Measurements from ENCODE around the gene COTL1. TPM values are rescaled to one million over a fixed set of nuclear protein-coding genes. Genes with fewer than 3 reads are reported as not detected.

Gene COTL1
- total RNA-seq, 1 donor from 2014 or later: 35.3 TPM

DNA sequence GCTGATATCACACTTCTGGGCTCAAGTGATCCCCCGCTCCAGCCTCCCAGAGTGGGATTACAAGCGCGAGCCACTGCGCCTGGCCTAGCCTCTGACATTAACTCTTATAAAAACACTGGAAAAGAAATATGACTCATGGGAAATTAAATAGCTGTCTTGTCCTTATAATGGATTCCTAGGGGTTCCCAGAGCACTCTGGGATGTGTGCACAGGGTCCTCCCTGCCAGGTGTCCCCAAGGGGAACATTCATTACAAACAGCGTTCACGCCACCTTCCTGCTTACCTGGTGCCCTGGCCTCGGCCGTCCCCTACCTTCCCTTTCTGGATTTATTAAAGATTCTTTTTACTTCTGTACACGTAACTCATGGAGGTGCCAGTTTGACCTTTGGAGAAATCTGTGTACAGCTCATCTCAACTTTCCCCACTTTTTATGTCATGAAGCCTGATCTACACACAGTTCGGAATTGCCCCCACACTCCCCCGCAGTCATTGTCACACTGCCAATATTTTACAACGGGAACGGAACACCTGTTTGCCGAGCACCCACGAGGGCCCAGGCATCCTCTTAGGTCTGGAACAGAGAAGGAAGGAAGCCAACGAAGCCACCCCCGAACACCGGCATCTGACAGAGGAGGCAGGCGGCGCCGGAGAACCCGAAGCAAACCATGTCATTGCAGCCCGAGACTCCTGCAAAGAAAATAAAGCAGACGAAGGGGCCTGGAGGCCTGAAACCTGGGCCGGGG lies 73.7 kb downstream of the COTL1 start:
- H3K36me3 ChIP-seq (ENCODE audit: control insufficient read depth, insufficient read depth, low read length): no peaks in the 10 kb centered on the region
- no peaks in the 10 kb centered on the region for H3K27me3 ChIP-seq (ENCODE audit: control insufficient read depth, insufficient read depth, low read length)
- DNase-seq (ENCODE audit: low read depth): no peak
- no peak for FAIRE-seq
- TF ChIP-seq, protein P1, sequence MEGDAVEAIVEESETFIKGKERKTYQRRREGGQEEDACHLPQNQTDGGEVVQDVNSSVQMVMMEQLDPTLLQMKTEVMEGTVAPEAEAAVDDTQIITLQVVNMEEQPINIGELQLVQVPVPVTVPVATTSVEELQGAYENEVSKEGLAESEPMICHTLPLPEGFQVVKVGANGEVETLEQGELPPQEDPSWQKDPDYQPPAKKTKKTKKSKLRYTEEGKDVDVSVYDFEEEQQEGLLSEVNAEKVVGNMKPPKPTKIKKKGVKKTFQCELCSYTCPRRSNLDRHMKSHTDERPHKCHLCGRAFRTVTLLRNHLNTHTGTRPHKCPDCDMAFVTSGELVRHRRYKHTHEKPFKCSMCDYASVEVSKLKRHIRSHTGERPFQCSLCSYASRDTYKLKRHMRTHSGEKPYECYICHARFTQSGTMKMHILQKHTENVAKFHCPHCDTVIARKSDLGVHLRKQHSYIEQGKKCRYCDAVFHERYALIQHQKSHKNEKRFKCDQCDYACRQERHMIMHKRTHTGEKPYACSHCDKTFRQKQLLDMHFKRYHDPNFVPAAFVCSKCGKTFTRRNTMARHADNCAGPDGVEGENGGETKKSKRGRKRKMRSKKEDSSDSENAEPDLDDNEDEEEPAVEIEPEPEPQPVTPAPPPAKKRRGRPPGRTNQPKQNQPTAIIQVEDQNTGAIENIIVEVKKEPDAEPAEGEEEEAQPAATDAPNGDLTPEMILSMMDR (IDR thresholded peaks at IDR 0.05; ENCODE audit: insufficient read depth, low read length, severe bottlenecking): no peak
- no peak overlapping the region for H3K4me3 ChIP-seq (ENCODE audit: low read depth, low read length)

DNA sequence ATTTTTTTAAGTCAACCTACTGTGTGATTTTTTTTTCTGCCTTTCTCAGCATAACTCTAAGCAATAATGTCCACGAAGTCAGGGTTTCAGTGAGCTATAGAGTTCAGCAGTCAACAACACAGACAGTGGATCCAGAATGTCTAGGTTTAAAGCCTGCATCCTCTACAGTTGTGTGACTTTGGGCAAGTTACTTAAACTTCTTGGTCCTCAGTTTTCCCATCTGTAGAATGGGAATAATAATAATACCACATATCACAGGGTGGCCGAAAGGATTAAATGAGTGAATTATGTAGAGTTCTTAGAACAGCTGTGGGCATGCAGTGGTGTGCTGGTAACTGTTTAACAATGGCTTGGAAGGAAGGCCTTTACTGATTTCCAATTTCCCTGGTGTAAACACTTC lies 74.6 kb downstream of the COTL1 start:
- DNase-seq (ENCODE audit: low read depth): no peak
- H3K36me3 ChIP-seq (ENCODE audit: control insufficient read depth, insufficient read depth, low read length): no peaks in the 10 kb centered on the region
- TF ChIP-seq, protein P1 (IDR thresholded peaks at IDR 0.05; ENCODE audit: insufficient read depth, low read length, severe bottlenecking): no peak
- H3K27me3 ChIP-seq (ENCODE audit: control insufficient read depth, insufficient read depth, low read length): no peaks in the 10 kb centered on the region
- no peak for FAIRE-seq
- no peak overlapping the region for H3K4me3 ChIP-seq (ENCODE audit: low read depth, low read length)

DNA sequence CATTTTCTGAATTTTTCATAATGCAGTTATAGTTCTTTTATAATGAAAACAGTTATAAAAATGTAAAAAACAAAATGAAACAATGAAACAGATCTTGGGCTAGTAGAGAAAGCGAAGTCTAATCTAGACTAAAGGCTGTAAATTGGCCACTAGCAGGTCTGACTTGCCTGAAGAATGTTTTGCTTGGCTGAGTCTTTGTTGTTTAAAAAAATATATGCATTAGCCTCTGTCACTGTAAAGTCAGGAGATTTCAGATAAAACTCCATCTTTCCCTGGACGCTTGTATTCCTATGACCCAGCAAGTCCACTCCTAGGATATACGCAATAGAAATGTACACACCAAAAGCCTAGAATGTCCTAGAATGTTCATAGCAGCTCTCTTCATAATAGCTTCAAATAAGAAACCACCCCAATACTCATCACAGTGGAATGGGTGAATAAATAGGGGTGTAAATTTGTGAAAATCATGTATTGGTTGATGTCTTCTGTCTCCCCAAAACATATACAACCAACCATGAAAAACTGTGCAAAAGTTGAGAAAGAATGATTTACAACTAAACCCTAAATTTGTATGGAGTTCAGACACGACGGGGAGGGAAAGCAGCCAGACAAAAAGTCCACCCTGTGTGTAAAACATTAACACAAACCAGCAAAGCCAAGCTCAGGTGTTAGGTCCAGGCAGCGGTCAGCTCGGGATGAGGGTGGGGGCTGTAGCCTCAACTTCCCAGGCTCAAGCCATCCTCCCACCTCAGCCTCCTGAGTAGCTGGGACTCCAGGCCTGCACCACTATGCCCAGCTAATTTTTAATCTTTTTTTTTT lies 75.7 kb downstream of the COTL1 start:
- FAIRE-seq: no peak
- no peak for DNase-seq (ENCODE audit: low read depth)

DNA sequence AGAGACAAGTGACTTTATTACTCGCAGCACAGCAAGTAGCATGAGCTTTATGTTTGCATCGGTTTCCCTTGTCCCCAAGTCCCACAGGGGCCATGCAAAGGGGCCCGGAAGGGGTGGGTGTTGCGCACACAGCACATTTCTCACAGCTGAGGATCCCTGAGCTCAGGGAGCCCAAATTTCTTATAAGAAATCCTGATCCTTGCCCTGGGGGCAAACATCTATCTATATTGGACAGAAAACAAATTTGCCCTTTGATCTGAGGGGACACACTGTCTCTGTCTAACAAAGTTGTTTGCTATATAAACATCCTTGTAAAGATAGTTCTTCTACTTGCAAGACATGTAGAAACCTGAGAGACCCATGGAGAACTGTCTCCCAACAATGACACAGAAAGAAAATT lies 77.7 kb downstream of the COTL1 start:
- FAIRE-seq (no peak), DNase-seq (ENCODE audit: low read depth) (no peak)
- TF ChIP-seq, protein P1 (IDR thresholded peaks at IDR 0.05; ENCODE audit: insufficient read depth, low read length, severe bottlenecking): no peak
- H3K27me3 ChIP-seq (ENCODE audit: control insufficient read depth, insufficient read depth, low read length): no peaks in the 10 kb centered on the region
- no peaks in the 10 kb centered on the region for H3K36me3 ChIP-seq (ENCODE audit: control insufficient read depth, insufficient read depth, low read length)
- H3K4me3 ChIP-seq (ENCODE audit: low read depth, low read length): no peak overlapping the region

More for the DNA sequence above, 75.7 kb downstream of the COTL1 start:
- TF ChIP-seq, protein P1 (IDR thresholded peaks at IDR 0.05; ENCODE audit: insufficient read depth, low read length, severe bottlenecking): no peak
- H3K36me3 ChIP-seq (ENCODE audit: control insufficient read depth, insufficient read depth, low read length): no peaks in the 10 kb centered on the region
- no peak overlapping the region for H3K4me3 ChIP-seq (ENCODE audit: low read depth, low read length)
- no peaks in the 10 kb centered on the region for H3K27me3 ChIP-seq (ENCODE audit: control insufficient read depth, insufficient read depth, low read length)

DNA sequence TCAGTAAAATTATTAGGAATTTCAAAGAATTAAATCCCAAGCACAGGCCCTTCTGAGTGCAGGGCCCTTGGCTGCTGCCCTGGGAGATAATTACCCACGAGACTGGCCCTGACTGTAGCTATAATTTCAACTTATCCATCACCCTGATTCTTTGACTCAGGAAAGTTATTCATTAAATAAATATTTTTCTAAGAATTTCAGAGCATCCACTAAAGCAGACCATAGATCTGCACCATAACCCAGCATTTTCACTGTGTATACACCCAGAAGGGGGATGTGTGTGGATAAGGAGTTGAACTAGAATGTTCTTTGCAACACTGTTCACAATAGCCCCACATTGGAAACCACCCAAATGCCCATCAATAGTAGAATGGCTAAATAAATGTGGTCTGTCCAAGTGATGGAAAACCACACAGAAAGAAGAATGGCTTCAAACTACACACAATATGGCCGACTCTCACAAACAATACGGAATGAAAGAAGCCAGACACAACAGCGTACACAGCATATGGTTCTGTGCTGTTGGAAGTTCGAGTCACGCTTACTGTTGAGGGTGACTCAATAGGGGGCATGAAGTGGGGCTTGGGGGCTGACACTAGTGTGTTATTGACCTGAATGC lies 79.5 kb downstream of the COTL1 start:
- FAIRE-seq: no peak
- no peak for DNase-seq (ENCODE audit: low read depth)
- Histone ChIP-seq H3K4me3 (ENCODE audit: low read depth, low read length) (no peak overlapping the region), H3K36me3 (ENCODE audit: control insufficient read depth, insufficient read depth, low read length) (no peaks in the 10 kb centered on the region), H3K27me3 (ENCODE audit: control insufficient read depth, insufficient read depth, low read length) (no peaks in the 10 kb centered on the region)
- TF ChIP-seq, protein P1 (IDR thresholded peaks at IDR 0.05; ENCODE audit: insufficient read depth, low read length, severe bottlenecking): no peak

Data from bronchial epithelial cell (primary cell).